Measurements from ENCODE around the gene NXN.
"Not testable (repeated sequence)": the region's sequence is repeated elsewhere in the genome, so short reads cannot be mapped to it uniquely, and the experiment has no call there.

The NXN gene

GRCh38 chr17:774313-774584, 205.3 kb downstream of the NXN start:
- no peak for DNase-seq (ENCODE audit: low spot score)

GRCh38 chr17:773467-774312, 205.9 kb downstream of the NXN start:
- no peak for DNase-seq (ENCODE audit: low spot score)

GRCh38 chr17:773016-773415, 206.6 kb downstream of the NXN start:
- no peak for DNase-seq (ENCODE audit: low spot score)

- no peak for DNase-seq (ENCODE audit: low spot score)
These were observed 212.5 kb downstream of the NXN start for GRCh38 chr17:767076-767475.

GRCh38 chr17:760371-760770, 219.2 kb downstream of the NXN start:
- DNase-seq (ENCODE audit: low spot score): no peak

GRCh38 chr17:759964-760363, 219.6 kb downstream of the NXN start:
- no peak for DNase-seq (ENCODE audit: low spot score)

- not testable (repeated sequence) for DNase-seq (ENCODE audit: low spot score)
These were observed 223.5 kb downstream of the NXN start for GRCh38 chr17:756010-756567.

- not testable (repeated sequence) for DNase-seq (ENCODE audit: low spot score)
These were observed 224.1 kb downstream of the NXN start for GRCh38 chr17:755319-755961.

- no peak for DNase-seq (ENCODE audit: low spot score)
These were observed 226.2 kb downstream of the NXN start for GRCh38 chr17:753418-753817.

- no peak for DNase-seq (ENCODE audit: low spot score)
These were observed 226.9 kb downstream of the NXN start for GRCh38 chr17:752620-753219.

- peak; percentile 93 for DNase-seq (ENCODE audit: low spot score)
These were observed 227.5 kb downstream of the NXN start, which contains the start of gene GEMIN4 for GRCh38 chr17:752002-752619. Gene GEMIN4 (minus strand): TSS chr17:752264. CDS start chr17:752142, 122 bp downstream.

- DNase-seq (ENCODE audit: low spot score): peak; percentile 36
These were observed 228.1 kb downstream of the NXN start for GRCh38 chr17:751269-752001.

GRCh38 chr17:750431-751037, 229.0 kb downstream of the NXN start:
- no peak for DNase-seq (ENCODE audit: low spot score)

- DNase-seq (ENCODE audit: low spot score): not testable (repeated sequence)
These were observed 230.2 kb downstream of the NXN start for GRCh38 chr17:749359-749758.

Small RNA genes within 50 kb of the gene (small RNA-seq; reads per million reads assigned to genes)
- 0 reads per million in 2 experiments for gene MIR3183
